Ovary (tissue), 3 donors: ENCODE results near the gene SLC25A41.
"Not testable (repeated sequence)": the region's sequence is repeated elsewhere in the genome, so short reads cannot be mapped to it uniquely, and the experiment has no call there.

Experiments used
- EP300 ChIP-seq: sonication (generic); formaldehyde crosslinking; IDR thresholded peaks from one replicate; pipeline ENCODE4 v1.6.1; 2017; ENCODE audit warnings: antibody characterized with exemption
- POLR2A ChIP-seq: fragments of 450-650 bp; IDR thresholded peaks from one replicate; pipeline ENCODE4 v1.6.1; 2017; ENCODE audit warnings: antibody characterized with exemption, mild to moderate bottlenecking, moderate library complexity
- TF ChIP-seq, protein P1 (sequence below), 3 donors: fragments of 450-650 bp in 2 of 3; fragments of 200-600 bp in 1 of 3; IDR thresholded peaks; one replicate each; pipeline versions ENCODE4 v1.5.1 to v1.8.0; 2016 to 2022; ENCODE audit warnings: antibody characterized with exemption in 3 of 3, mild to moderate bottlenecking in 1 of 3
- donor health status: DM: no; HTN: no; CAD: no.

DNA sequence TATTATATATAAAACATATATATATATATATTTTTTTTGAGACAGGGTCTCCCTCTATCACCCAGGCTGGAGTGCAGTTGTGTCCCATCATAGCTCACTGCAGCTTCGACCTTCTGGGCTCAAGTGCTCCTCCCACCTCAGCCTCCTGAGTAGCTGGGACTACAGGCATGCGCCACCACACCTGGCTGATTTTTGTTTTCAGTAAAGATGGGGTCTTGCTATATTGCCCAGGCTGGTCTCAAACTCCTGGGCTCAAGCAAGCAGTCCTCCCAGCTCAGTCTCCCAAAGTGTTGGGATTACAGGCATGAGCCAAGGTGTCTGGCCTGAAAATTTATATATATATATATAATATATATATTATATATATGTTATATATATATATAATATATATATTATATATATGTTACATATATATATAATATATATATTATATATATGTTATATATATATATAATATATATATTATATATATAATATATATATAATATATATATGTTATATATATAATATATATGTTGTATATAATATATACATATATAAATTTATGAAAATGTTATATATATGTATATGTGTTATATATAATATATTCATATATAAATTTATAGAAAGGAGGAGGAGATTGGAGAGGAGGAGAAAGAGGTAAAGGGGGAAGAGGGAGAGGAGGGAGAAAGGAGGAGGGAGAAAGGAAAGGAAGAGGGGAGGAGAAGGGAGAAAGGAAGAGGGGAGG lies 4.7 kb downstream of the SLC25A41 start:
- TF ChIP-seq, protein P1, sequence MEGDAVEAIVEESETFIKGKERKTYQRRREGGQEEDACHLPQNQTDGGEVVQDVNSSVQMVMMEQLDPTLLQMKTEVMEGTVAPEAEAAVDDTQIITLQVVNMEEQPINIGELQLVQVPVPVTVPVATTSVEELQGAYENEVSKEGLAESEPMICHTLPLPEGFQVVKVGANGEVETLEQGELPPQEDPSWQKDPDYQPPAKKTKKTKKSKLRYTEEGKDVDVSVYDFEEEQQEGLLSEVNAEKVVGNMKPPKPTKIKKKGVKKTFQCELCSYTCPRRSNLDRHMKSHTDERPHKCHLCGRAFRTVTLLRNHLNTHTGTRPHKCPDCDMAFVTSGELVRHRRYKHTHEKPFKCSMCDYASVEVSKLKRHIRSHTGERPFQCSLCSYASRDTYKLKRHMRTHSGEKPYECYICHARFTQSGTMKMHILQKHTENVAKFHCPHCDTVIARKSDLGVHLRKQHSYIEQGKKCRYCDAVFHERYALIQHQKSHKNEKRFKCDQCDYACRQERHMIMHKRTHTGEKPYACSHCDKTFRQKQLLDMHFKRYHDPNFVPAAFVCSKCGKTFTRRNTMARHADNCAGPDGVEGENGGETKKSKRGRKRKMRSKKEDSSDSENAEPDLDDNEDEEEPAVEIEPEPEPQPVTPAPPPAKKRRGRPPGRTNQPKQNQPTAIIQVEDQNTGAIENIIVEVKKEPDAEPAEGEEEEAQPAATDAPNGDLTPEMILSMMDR (IDR thresholded peaks at IDR 0.05): not testable (repeated sequence)
- TF ChIP-seq POLR2A, EP300: not testable (repeated sequence)
